NCI-H146 treated with DMSO at 0.1 percent for 48 hours (cell line): ENCODE data around the gene FAM83G.
"Not testable (repeated sequence)": the region's sequence is repeated elsewhere in the genome, so short reads cannot be mapped to it uniquely, and the experiment has no call there.

Experiments
- DNase-seq: peaks from one replicate; lab custom pipeline; 2025; ENCODE audit not compliant: unreplicated experiment; lab: John Stamatoyannopoulos, UW

FAM83G gene

GRCh38 chr17:19004421-19005136 is at the start of gene FAM83G:
Gene FAM83G, minus strand, starts transcription at chr17:19004764. Its CDS starts 723 bp downstream, at chr17:19004041.
- peak; percentile 40 for DNase-seq

- DNase-seq: not testable (repeated sequence)
These were observed 44.3 kb upstream of the FAM83G start for GRCh38 chr17:19048826-19049225.

GRCh38 chr17:19047510-19047909 is 42.9 kb upstream of the FAM83G start:
- not testable (repeated sequence) for DNase-seq

GRCh38 chr17:19046782-19047375 is 42.3 kb upstream of the FAM83G start, which contains the start of gene GRAP:
Gene GRAP, minus strand, starts transcription at chr17:19046957. Its CDS starts 31 bp downstream, at chr17:19046926.
- not testable (repeated sequence) for DNase-seq

GRCh38 chr17:19044643-19045042 is 40.1 kb upstream of the FAM83G start:
- DNase-seq: not testable (repeated sequence)

GRCh38 chr17:19043032-19043431 is 38.5 kb upstream of the FAM83G start:
- DNase-seq: not testable (repeated sequence)

- DNase-seq: not testable (repeated sequence)
These were observed 37.8 kb upstream of the FAM83G start for GRCh38 chr17:19042369-19042768.

- not testable (repeated sequence) for DNase-seq
These were observed 37.3 kb upstream of the FAM83G start for GRCh38 chr17:19041871-19042270.

- not testable (repeated sequence) for DNase-seq
These were observed 35.8 kb upstream of the FAM83G start for GRCh38 chr17:19040350-19040749.

GRCh38 chr17:19038730-19039129 is 34.2 kb upstream of the FAM83G start:
- not testable (repeated sequence) for DNase-seq

- DNase-seq: not testable (repeated sequence)
These were observed 33.4 kb upstream of the FAM83G start for GRCh38 chr17:19038007-19038406.

GRCh38 chr17:19037547-19037946 is 33.0 kb upstream of the FAM83G start:
- not testable (repeated sequence) for DNase-seq

- not testable (repeated sequence) for DNase-seq
These were observed 31.6 kb upstream of the FAM83G start for GRCh38 chr17:19036186-19036585.

GRCh38 chr17:19032377-19032988 is 27.9 kb upstream of the FAM83G start:
- not testable (repeated sequence) for DNase-seq

- not testable (repeated sequence) for DNase-seq
These were observed 27.2 kb upstream of the FAM83G start for GRCh38 chr17:19031729-19032128.

GRCh38 chr17:19030771-19031449 is 26.3 kb upstream of the FAM83G start:
- DNase-seq: not testable (repeated sequence)

- not testable (repeated sequence) for DNase-seq
These were observed 25.2 kb upstream of the FAM83G start for GRCh38 chr17:19029740-19030139.

- DNase-seq: not testable (repeated sequence)
These were observed 24.1 kb upstream of the FAM83G start for GRCh38 chr17:19028671-19029070.

- DNase-seq: no peak
These were observed 19.8 kb upstream of the FAM83G start for GRCh38 chr17:19024101-19025078.
